Endothelial cell of umbilical vein (primary cell): Measurements from ENCODE around the gene TSNAXIP1. TPM values are rescaled to one million over a fixed set of nuclear protein-coding genes. Genes with fewer than 3 reads are reported as not detected.

Experiments used
- BruUV-seq: library from RNA; stranded (reverse); fragments of 400-500 nt; replicated peaks from 2 replicates; lab custom pipeline; 2021; lab: Mats Ljungman, UMichigan
- CTCF ChIA-PET: fragments of 300-600, 350-600 bp; sonication (Branson Sonifier 250); formaldehyde crosslinking; loops from one replicate; lab custom pipeline; 2021; ENCODE audit warnings: antibody characterized with exemption, inconsistent platforms; lab: Charles Lee
- POLR2A ChIA-PET: fragments of 300-600, 350-600 bp; sonication (Branson Sonifier 250); formaldehyde crosslinking; loops from one replicate; lab custom pipeline; 2021; ENCODE audit warnings: antibody characterized with exemption, inconsistent platforms; lab: Charles Lee
- DNase-seq: peaks from one replicate; pipeline ENCODE4 v3.0.0-alpha.2; 2011; ENCODE audit warnings: low read depth, low spot score
- FAIRE-seq: peaks from 2 replicates; lab custom pipeline; 2011; peaks lifted over from hg19 to GRCh38; lab: Jason Lieb, UNC
- H2AFZ ChIP-seq: 2 replicates; pipeline ENCODE4 v1.6.0; 2012; ENCODE audit warnings: low read depth, low read length, control low read depth, inconsistent platforms
- H3K27ac ChIP-seq: 2 replicates; pipeline ENCODE4 v1.5.1; 2011; ENCODE audit warnings: low read depth, mild to moderate bottlenecking, control low read depth, low read length, moderate library complexity; ENCODE audit not compliant: insufficient read depth
- H3K27me3 ChIP-seq, 2 experiments: 2 replicates each; pipeline versions ENCODE4 v1.6.0 to v1.6.1; 2011; ENCODE audit warnings: low read length in 2 of 2, mixed read lengths in 1 of 2; ENCODE audit not compliant: control insufficient read depth in 2 of 2, insufficient read depth in 2 of 2
- H3K36me3 ChIP-seq, 2 experiments: 2 replicates in 1 of 2; 3 replicates in 1 of 2; pipeline ENCODE4 v1.5.1; 2011; ENCODE audit warnings: low read length in 2 of 2, mild to moderate bottlenecking in 1 of 2, moderate library complexity in 1 of 2; ENCODE audit not compliant: control insufficient read depth in 2 of 2, insufficient read depth in 2 of 2; ENCODE audit errors: extremely low read depth in 1 of 2
- H3K4me1 ChIP-seq: 3 replicates; pipeline ENCODE4 v1.5.1; 2011; ENCODE audit warnings: mild to moderate bottlenecking, low read length; ENCODE audit not compliant: control insufficient read depth, insufficient read depth; ENCODE audit errors: extremely low read depth
- H3K4me2 ChIP-seq: 2 replicates; pipeline ENCODE4 v1.6.1; 2011; ENCODE audit warnings: low read length, control low read depth, mixed read lengths; ENCODE audit not compliant: insufficient read depth
- H3K4me3 ChIP-seq, 3 experiments: fragments of 200-600 bp in 1 of 3; sonication (generic), shearing (Covaris generic) in 1 of 3; replicated peaks in 1 of 3; 2 replicates each; pipeline ENCODE4 v1.5.1; 2011 to 2016; ENCODE audit warnings: control low read depth in 3 of 3, low read length in 3 of 3, mild to moderate bottlenecking in 2 of 3, inconsistent platforms in 1 of 3, low read depth in 1 of 3, moderate library complexity in 1 of 3; ENCODE audit not compliant: insufficient read depth in 1 of 3
- H3K79me2 ChIP-seq: 2 replicates; pipeline ENCODE4 v1.6.0; 2012; ENCODE audit warnings: low read length, inconsistent platforms; ENCODE audit not compliant: control insufficient read depth, insufficient read depth
- H3K9ac ChIP-seq: replicated peaks from 2 replicates; pipeline ENCODE3; 2011; ENCODE audit warnings: low read length, control low read depth; ENCODE audit not compliant: insufficient read depth; ENCODE audit errors: extremely low read depth
- H3K9me1 ChIP-seq: replicated peaks from 3 replicates; pipeline ENCODE4 v1.6.0; 2011; ENCODE audit warnings: mild to moderate bottlenecking, low read length; ENCODE audit not compliant: control insufficient read depth, insufficient read depth; ENCODE audit errors: extremely low read depth
- H3K9me3 ChIP-seq: replicated peaks from 2 replicates; pipeline ENCODE4 v1.5.1; 2012; ENCODE audit warnings: low read length, inconsistent platforms; ENCODE audit not compliant: control insufficient read depth, insufficient read depth
- H4K20me1 ChIP-seq: replicated peaks from 2 replicates; pipeline ENCODE3; 2011; ENCODE audit warnings: mild to moderate bottlenecking, low read length; ENCODE audit not compliant: control insufficient read depth, insufficient read depth; ENCODE audit errors: extremely low read depth
- CTCF ChIP-seq, 2 donors: IDR thresholded peaks; 1 replicate in 1 of 2; 2 replicates in 1 of 2; pipeline ENCODE4 v1.5.1; 2011; ENCODE audit warnings: low read length in 2 of 2, mild to moderate bottlenecking in 2 of 2, moderate library complexity in 2 of 2, control low read depth in 1 of 2, inconsistent platforms in 1 of 2, low read depth in 1 of 2; ENCODE audit not compliant: insufficient read depth in 1 of 2; ENCODE audit errors: extremely low read depth in 1 of 2
- EZH2 ChIP-seq: IDR thresholded peaks from 2 replicates; pipeline ENCODE4 v1.6.1; 2012; ENCODE audit warnings: borderline replicate concordance, low read depth, mild to moderate bottlenecking, moderate library complexity, low read length, inconsistent platforms; ENCODE audit not compliant: severe bottlenecking
- FOS ChIP-seq: IDR thresholded peaks from 2 replicates; pipeline ENCODE4 v1.6.1; 2011; ENCODE audit warnings: mild to moderate bottlenecking, low read length, moderate library complexity, borderline replicate concordance; ENCODE audit not compliant: insufficient read depth
- GATA2 ChIP-seq: IDR thresholded peaks from 2 replicates; pipeline ENCODE4 v1.7.0; 2011; ENCODE audit warnings: low read depth, mild to moderate bottlenecking, moderate library complexity, mixed read lengths, low read length; ENCODE audit not compliant: insufficient read length, insufficient read depth
- JUN ChIP-seq: IDR thresholded peaks from 2 replicates; pipeline ENCODE4 v1.6.1; 2011; ENCODE audit warnings: borderline replicate concordance, low read depth; ENCODE audit not compliant: insufficient read length, insufficient read depth
- MAX ChIP-seq: IDR thresholded peaks from 2 replicates; pipeline ENCODE4 v1.6.1; 2011; ENCODE audit not compliant: insufficient read depth, insufficient read length
- MYC ChIP-seq: IDR thresholded peaks from one replicate; pipeline ENCODE4 v1.6.1; 2011; ENCODE audit warnings: mild to moderate bottlenecking, low read depth, low read length
- POLR2A ChIP-seq: IDR thresholded peaks from 2 replicates; pipeline ENCODE4 v1.6.1; 2012; ENCODE audit warnings: low read depth, mild to moderate bottlenecking, control low read depth, low read length
- POLR2AphosphoS5 ChIP-seq: IDR thresholded peaks from 2 replicates; pipeline ENCODE4 v1.6.1; 2012; ENCODE audit warnings: low read depth, mild to moderate bottlenecking, control low read depth, low read length, moderate library complexity; ENCODE audit not compliant: insufficient read depth
- dilution Hi-C: fragments of 300-500 bp; cut with MboI; formaldehyde crosslinking; loops from one replicate; pipeline ENCODE4 v1.15.0; 2019; ENCODE audit warnings: low sequenced_read_pairs; ENCODE audit not compliant: extremely low pct_ligation_motif_present
- intact Hi-C: fragments of 100-400 bp; cut with micrococcal nuclease; formaldehyde crosslinking; loops from one replicate; pipeline ENCODE4 v1.10.0; 2022
- polyA plus RNA-seq, 4 experiments: library from polyadenylated mRNA; depleted of rRNA in 3 of 4; stranded (reverse) in 3 of 4; unstranded in 1 of 4; fragments of >200 nt; gene quantifications; 2 replicates each; pipeline versions ENCODE4 v1.2.1 to v1.2.3, GENCODE V29; 2011 to 2012; ENCODE audit warnings: missing spikeins in 1 of 4
- total RNA-seq: library from RNA; stranded (reverse); gene quantifications from 2 replicates; pipeline ENCODE4 v1.2.3, GENCODE V29; 2021

The TSNAXIP1 gene
- total and polyA plus RNA-seq, 2 donors (not counting 3 experiments of a cell fraction or from before 2014, with no cell fraction given), result 0.95 to 1.2 TPM

GRCh38 chr16:67800338-67800926, 6.3 kb upstream of the TSNAXIP1 start:
- Histone ChIP-seq H3K9me1 (no peaks in the 10 kb centered on the region), H3K27ac (no peak overlapping the region), H3K27me3 (no peaks in the 10 kb centered on the region), H3K79me2 (peaks cover 58% of the 10 kb centered on the region), H2AFZ (no peak overlapping the region), H3K4me1 (peaks cover 8% of the 10 kb centered on the region), H3K4me3 (no peak overlapping the region), H3K9ac (no peak overlapping the region), H3K9me3 (no peaks in the 10 kb centered on the region), H3K4me2 (no peak overlapping the region), H3K36me3 (peaks cover 0 to 17% of the 10 kb centered on the region in 2 experiments), H4K20me1 (no peaks in the 10 kb centered on the region)
- no peak for FAIRE-seq
- intact Hi-C loops, result loop anchor here (10.0 kb wide), 1 partner anchor 276 kb away; the partner anchor contains the start of gene RIPOR1
- no peak for DNase-seq
- POLR2A ChIA-PET, result interaction anchor here (0.7 kb wide), 1 partner anchor 81 kb away, joined by 5 read pairs; no protein-coding TSS in a partner anchor
- CTCF ChIA-PET, result interaction anchor here (0.6 to 0.9 kb wide), 2 partner anchors 24 to 277 kb away, joined by 3 to 4 read pairs; no protein-coding TSS in a partner anchor
- no TSS peak for BruUV-seq
- dilution Hi-C loops, result no loop called here
- TF ChIP-seq GATA2 (no peak), MAX (no peak), POLR2A (no peak)

- no peak for DNase-seq
- Histone ChIP-seq H4K20me1 (no peaks in the 10 kb centered on the region), H3K79me2 (peaks cover 65% of the 10 kb centered on the region), H3K27me3 (no peaks in the 10 kb centered on the region), H3K9me1 (no peaks in the 10 kb centered on the region), H2AFZ (no peak overlapping the region), H3K36me3 (peaks cover 0 to 17% of the 10 kb centered on the region in 2 experiments), H3K9ac (no peak overlapping the region), H3K27ac (no peak overlapping the region), H3K4me3 (no peak overlapping the region), H3K4me2 (no peak overlapping the region), H3K9me3 (no peaks in the 10 kb centered on the region), H3K4me1 (peaks cover 11% of the 10 kb centered on the region)
- TF ChIP-seq EZH2 (no peak), POLR2A (no peak), MAX (no peak), GATA2 (no peak), MYC (no peak), CTCF (IDR thresholded peaks at IDR 0.05; ENCODE audit: extremely low read depth in 1 of 2, insufficient read depth in 1 of 2, low read depth in 1 of 2, low read length in 2 of 2) (no peak), FOS (no peak), JUN (no peak), POLR2AphosphoS5 (no peak)
- no peak for FAIRE-seq
- BruUV-seq, result no TSS peak
- ChIA-PET POLR2A (no interaction called here), CTCF (interaction anchor here (0.9 kb wide), 1 partner anchor 25 kb away, joined by 3 read pairs; no protein-coding TSS in a partner anchor)
- dilution Hi-C loops (no loop called here), intact Hi-C loops (loop anchor here (10.0 kb wide), 1 partner anchor 276 kb away; the partner anchor contains the start of gene RIPOR1)
Measured at GRCh38 chr16:67801241-67801640, 5.4 kb upstream of the TSNAXIP1 start.
